ENCODE data around the gene PTH2R.
"Not testable (repeated sequence)": the region's sequence is repeated elsewhere in the genome, so short reads cannot be mapped to it uniquely, and the experiment has no call there.

PTH2R gene

GRCh38 chr2:208392300-208392699, 14.3 kb upstream of the PTH2R start:
- DNase-seq = no peak

- DNase-seq = not testable (repeated sequence)
Observed at GRCh38 chr2:208396796-208397195, 9.8 kb upstream of the PTH2R start.

GRCh38 chr2:208399201-208399600, 7.4 kb upstream of the PTH2R start:
- DNase-seq = no peak

GRCh38 chr2:208407667-208408066, 1.1 kb downstream of the PTH2R start:
- DNase-seq = peak; percentile 8

GRCh38 chr2:208413931-208414330, 7.3 kb downstream of the PTH2R start:
- DNase-seq = no peak

- no peak for DNase-seq
Observed at GRCh38 chr2:208415255-208415654, 8.7 kb downstream of the PTH2R start.

- DNase-seq = no peak
Observed at GRCh38 chr2:208415897-208416296, 9.3 kb downstream of the PTH2R start.

GRCh38 chr2:208426412-208427045, 19.9 kb downstream of the PTH2R start:
- no peak for DNase-seq

- DNase-seq = no peak
Observed at GRCh38 chr2:208437755-208438154, 31.2 kb downstream of the PTH2R start.

- DNase-seq = no peak
Observed at GRCh38 chr2:208440716-208441115, 34.1 kb downstream of the PTH2R start.

GRCh38 chr2:208441951-208442350, 35.4 kb downstream of the PTH2R start:
- no peak for DNase-seq

- not testable (repeated sequence) for DNase-seq
Observed at GRCh38 chr2:208447447-208447846, 40.9 kb downstream of the PTH2R start.

GRCh38 chr2:208451061-208451460, 44.5 kb downstream of the PTH2R start:
- DNase-seq = no peak

GRCh38 chr2:208454861-208455260, 48.3 kb downstream of the PTH2R start:
- no peak for DNase-seq

- no peak for DNase-seq
Observed at GRCh38 chr2:208463721-208464120, 57.1 kb downstream of the PTH2R start.

GRCh38 chr2:208464205-208464604, 57.6 kb downstream of the PTH2R start:
- no peak for DNase-seq

- peak; percentile 57 for DNase-seq
Observed at GRCh38 chr2:208466151-208466919, 59.7 kb downstream of the PTH2R start.

GRCh38 chr2:208466920-208467298, 60.3 kb downstream of the PTH2R start:
- no peak for DNase-seq

GRCh38 chr2:208467564-208467963, 61.0 kb downstream of the PTH2R start:
- DNase-seq = no peak

- DNase-seq = no peak
Observed at GRCh38 chr2:208477741-208478140, 71.1 kb downstream of the PTH2R start.

- no peak for DNase-seq
Observed at GRCh38 chr2:208479342-208479741, 72.8 kb downstream of the PTH2R start.

GRCh38 chr2:208481945-208482344, 75.4 kb downstream of the PTH2R start:
- not testable (repeated sequence) for DNase-seq

- DNase-seq = not testable (repeated sequence)
Observed at GRCh38 chr2:208482453-208483015, 75.9 kb downstream of the PTH2R start.

GRCh38 chr2:208485390-208485789, 78.8 kb downstream of the PTH2R start:
- no peak for DNase-seq
